Neural progenitor cell (in vitro differentiated cells): Measurements from ENCODE around the gene ERBB3.
A peak's percentile ranks its signal among the peaks of the same experiment; 100 is the strongest.

Source experiments
- EZH2 ChIP-seq: fragments of 200-600 bp; sonication (generic); IDR thresholded peaks from 2 replicates; pipeline ENCODE4 v1.6.1; 2017; ENCODE audit warnings: antibody characterized with exemption, mild to moderate bottlenecking, moderate library complexity
- TF ChIP-seq, protein P1 (sequence below): fragments of 200-600 bp; sonication (generic); IDR thresholded peaks from 2 replicates; pipeline ENCODE4 v1.5.1; 2017; ENCODE audit warnings: antibody characterized with exemption, mild to moderate bottlenecking

DNA sequence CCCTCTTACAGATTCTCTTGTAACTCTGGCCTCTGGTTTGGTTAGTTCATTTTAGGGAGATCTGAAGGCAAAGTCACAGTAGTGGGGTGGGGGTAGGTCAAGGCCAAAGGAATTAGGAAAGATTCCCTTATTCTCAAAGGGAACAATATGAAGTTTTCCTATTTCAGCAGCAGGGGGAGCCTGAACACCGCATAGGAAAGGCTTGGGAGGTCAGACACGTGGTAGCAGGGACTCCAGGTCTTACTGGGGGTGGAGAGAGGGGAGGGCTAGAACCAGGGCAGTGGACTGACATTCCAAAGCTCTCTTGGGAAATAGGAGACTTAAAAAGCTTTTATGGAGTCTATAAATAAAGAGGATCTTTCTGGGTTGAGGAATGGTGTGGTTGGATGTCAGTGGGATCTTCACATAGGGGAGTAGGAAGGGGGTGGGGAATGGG, 39.4 kb downstream of the ERBB3 start:
- TF ChIP-seq, protein P1, sequence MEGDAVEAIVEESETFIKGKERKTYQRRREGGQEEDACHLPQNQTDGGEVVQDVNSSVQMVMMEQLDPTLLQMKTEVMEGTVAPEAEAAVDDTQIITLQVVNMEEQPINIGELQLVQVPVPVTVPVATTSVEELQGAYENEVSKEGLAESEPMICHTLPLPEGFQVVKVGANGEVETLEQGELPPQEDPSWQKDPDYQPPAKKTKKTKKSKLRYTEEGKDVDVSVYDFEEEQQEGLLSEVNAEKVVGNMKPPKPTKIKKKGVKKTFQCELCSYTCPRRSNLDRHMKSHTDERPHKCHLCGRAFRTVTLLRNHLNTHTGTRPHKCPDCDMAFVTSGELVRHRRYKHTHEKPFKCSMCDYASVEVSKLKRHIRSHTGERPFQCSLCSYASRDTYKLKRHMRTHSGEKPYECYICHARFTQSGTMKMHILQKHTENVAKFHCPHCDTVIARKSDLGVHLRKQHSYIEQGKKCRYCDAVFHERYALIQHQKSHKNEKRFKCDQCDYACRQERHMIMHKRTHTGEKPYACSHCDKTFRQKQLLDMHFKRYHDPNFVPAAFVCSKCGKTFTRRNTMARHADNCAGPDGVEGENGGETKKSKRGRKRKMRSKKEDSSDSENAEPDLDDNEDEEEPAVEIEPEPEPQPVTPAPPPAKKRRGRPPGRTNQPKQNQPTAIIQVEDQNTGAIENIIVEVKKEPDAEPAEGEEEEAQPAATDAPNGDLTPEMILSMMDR: peak; percentile 75
- TF ChIP-seq EZH2: no peak
